GM21737 (cell line): Measurements from ENCODE around the gene PTPRN2.

Experiments used
- ATAC-seq: cut with Tn5 transposase; IDR thresholded peaks from one replicate; pipeline ENCODE4 v1.9.1; 2021; ENCODE audit warnings: mild to moderate bottlenecking, moderate library complexity; ENCODE audit not compliant: unreplicated experiment

Gene PTPRN2

DNA sequence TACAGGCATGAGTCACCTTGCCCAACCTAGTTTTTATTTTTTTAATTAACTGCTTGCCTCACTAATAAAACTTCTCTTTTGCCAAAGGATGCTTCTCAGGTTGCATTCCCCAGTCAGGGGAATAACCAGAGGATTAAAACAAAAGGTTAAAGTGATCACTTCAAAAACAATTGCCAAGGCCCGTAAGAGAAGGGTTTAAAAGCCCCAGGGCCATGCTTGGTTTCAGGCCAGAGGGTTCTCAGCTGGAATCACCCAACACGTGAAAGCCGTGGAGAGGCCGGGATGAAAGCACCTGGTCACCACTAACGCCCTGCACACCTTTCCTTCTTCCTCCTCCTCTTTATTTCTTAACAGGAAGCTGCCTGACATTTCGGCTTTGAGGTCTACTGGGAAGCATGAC lies 587.5 kb downstream of the PTPRN2 start:
- no peak for ATAC-seq

DNA sequence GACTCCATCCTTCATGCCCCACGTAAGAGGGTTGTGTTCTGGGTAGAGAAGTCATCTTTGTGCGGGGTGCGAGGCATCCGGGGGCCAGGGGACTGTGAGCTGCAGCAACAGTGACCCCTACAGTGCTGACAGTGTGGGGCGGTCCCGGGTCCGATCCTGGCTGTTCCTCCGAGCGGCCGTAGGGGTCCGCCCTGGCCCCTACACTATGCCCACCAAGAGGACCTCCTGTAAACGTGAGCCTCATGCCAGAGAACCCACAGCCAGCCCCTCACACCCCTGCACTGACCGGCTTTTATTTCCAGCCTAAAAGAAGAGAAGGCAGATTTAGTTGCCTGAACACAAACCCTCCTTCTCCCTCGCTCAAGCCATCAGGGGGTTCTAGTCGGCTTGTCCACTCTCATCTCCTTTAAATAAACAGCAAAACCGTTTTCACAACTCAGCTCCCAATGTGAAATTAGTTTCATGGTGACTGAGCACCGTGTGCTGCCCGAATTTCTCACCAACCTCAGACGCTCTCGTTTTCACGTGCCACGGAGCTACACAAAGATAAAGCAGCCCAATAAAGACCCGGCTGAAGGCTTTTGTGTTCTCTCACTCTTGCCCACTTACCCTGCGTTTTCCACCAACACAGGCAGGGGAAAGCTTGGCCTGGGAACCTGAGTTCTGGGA lies 588.6 kb downstream of the PTPRN2 start:
- ATAC-seq = no peak

DNA sequence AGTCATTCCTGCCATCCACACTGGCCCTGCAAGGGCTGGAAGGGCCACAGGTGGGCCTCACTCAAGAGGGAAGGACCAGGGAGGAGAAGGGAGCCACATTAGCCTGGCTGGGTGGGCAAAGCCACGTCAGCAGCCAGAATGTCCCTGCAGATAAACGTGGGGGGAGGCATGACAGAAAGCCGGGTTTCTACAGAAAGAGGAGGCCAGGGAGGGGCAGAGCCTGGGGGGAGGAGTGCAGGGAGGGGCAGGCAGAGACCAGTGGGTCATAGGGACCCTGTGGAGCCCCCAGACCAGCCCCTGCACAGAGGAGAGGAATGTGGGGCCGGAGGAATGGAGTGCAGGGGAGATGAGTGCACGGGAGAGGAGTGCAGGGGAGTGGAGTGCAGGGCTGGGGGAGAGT lies 590.2 kb downstream of the PTPRN2 start:
- no peak for ATAC-seq

GRCh38 chr7:157997080-157997440 lies 590.6 kb downstream of the PTPRN2 start:
- ATAC-seq = no peak

DNA sequence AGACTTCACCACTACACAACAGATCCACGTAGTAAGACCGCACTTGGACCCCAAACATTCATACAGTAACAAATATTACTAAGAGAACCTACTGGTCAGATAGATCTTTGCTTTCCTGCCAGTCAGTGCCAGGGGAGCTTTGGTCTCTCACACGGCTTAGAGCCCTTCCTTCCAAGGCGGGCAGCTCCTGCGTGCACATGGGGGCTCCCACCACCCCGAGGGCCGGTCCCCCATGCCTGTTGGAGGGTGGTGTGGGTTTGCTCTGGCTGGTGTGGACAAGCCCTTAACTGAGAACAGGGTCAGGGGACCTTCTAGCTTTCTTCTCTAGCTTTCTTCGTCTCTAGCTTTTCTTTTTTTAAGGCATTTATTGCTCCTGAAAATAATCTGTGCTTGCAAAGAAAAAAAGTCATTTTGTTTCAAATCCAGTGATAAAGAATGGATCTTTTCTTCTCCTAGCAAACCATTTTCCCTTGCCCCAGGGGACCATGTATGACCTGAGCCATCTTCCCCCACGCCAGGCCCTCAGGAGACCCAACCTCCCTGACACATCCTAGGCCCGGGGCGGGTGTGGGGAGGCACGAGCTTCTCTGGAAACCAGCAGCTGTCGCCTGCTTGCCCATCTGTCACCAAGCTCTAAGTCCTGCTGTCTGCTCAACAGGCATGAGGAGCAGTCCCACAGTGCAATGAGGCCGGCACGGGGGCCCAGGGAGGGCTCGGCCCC lies 591.1 kb downstream of the PTPRN2 start:
- ATAC-seq = no peak

DNA sequence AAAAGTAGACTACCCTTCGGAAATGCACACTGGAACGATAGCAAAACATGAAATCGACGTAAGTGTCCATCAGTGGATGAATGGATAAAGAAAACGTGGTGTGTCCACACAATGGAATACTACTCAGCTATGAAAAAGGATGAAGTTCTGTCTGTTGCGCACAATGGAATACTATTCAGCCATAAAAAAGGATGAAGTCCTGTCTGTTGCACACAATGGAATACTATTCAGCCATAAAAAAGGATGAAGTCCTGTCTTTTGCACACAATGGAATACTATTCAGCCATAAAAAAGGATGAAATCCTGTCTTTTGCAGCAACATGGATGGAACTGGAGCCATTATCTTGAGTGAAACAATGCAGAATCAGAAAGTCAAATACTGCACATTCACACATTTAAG lies 591.8 kb downstream of the PTPRN2 start:
- ATAC-seq = no peak

DNA sequence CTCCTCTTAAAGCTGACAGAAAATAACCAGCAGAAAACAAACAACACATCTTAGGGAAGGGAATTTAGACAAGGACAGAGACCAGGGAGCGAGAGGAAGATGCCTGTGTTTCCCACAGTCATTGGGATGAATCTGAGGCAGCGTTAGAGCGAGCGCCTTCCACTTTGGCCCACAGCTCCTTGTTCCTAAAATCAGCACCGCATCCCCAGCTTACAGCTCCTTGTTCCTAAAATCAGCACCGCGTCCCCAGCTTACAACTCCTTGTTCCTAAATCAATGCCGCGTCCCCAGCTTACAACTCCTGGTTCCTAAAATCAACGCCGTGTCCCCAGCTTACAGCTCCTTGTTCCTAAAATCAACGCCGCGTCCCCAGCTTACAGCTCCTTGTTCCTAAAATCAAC lies 593.3 kb downstream of the PTPRN2 start:
- ATAC-seq = no peak

- ATAC-seq = no peak
Observed at GRCh38 chr7:157993406-157994105, 594.1 kb downstream of the PTPRN2 start.

GRCh38 chr7:157992511-157993160 lies 595.0 kb downstream of the PTPRN2 start:
- no peak for ATAC-seq

DNA sequence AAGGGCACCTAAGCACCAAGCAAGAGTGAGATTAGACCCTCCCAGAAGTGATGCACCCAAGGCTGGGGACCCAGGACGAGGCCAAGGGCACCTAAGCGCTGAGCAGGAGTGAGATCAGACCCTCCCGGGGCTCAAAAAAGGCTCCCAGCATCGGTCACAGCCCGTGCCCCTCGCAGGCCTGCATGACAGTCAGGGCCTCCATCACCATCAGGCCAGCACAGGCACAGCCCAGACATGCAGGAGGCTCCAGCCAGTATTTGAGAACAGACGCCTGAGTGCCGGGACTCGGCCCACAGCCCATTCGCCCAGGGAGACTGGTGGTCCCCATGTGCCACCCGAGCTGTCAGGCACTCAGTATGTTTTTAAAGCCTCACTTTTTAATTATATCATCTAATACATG lies 595.9 kb downstream of the PTPRN2 start:
- no peak for ATAC-seq

DNA sequence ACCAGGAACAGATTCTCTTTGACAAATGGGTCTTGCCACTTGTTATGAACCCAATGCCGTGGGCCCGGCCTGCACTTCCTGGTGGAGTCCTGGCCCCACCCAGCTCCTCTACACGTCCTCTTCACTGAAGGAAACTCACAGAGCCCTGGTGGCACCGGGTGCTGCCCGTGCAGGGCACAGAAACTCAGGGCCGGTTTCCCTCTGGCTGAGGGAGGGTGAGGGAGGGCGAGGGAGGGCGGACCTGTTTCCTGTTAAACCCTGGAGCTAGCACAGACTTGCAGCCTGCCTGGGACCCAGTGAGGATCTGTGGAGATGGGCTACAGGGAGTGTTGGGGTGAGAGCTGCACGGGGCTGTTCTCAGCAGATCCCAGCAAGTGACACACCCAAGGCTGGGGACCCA lies 596.3 kb downstream of the PTPRN2 start:
- no peak for ATAC-seq

- no peak for ATAC-seq
Observed at GRCh38 chr7:157990881-157991250, 596.8 kb downstream of the PTPRN2 start.

DNA sequence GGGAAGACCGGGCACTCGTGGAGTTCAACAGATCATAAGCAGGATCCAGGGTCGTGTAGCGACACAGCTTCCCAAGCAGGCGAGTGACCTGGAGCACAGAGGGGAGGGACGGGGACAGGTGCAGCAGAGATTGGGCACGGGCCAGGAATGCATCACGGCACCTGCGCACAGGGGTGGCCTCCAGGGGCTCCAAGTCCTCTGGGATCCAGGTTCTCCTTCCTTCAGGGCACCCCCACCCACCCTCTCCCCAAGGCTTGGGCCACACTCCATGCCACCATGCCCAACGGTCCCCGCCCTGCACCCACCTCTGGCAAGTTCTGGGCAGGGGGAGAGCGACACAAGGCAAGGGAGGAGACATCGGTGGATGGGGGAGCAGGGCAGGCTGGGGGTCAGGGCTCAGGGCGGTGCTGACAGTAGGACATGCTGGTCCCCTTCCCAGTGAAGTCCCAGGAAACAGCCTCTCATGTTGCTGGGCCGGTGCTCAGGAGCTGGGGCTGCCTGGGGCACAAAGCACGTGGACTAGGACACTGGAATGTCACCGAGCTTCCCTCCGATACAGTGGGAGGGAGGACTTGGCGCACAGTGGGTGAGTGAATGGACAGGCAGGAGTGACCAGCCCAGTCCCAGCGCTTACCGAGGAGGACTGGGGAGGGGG lies 597.3 kb downstream of the PTPRN2 start:
- ATAC-seq = no peak

GRCh38 chr7:157989589-157989988 lies 598.0 kb downstream of the PTPRN2 start:
- ATAC-seq = no peak

GRCh38 chr7:157987906-157988305 lies 599.7 kb downstream of the PTPRN2 start:
- no peak for ATAC-seq

DNA sequence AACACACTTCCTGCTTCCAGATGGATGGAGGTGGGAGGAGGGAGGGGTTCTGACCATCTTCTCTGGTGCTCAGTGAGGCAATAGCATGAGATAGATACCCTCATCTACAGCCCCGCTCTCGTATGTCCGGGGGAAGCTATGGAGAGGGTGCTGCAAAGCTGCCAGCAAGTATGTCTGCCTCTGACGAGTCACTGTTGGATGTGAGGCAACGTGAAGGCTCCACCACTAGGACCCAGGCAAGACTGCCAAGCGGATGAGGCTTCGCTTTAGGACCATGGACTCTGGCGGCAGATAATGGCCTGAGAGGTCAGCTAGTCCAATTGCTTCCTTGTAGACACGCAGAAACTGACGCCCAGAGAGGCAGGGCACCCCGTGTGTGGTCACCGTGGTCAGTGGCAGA lies 601.6 kb downstream of the PTPRN2 start:
- ATAC-seq = no peak

DNA sequence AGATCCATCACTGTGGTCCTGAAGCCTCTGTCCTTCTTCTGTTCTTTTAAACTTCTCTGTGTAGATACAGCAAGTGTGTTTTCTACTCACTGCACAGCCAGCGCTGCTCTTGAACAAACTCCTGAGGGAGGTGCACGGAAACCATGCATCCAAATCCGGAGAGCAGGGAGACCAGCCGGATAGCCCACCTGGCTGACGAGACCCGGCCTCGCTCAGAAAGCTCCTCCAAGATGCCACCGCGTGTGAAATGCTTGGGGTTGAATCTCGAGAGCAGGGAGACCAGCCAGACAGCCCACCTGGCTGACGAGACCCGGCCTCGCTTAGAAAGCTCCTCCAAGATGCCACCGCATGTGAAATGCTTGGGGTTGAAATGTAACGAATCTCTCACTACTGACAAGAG lies 602.0 kb downstream of the PTPRN2 start:
- no peak for ATAC-seq

DNA sequence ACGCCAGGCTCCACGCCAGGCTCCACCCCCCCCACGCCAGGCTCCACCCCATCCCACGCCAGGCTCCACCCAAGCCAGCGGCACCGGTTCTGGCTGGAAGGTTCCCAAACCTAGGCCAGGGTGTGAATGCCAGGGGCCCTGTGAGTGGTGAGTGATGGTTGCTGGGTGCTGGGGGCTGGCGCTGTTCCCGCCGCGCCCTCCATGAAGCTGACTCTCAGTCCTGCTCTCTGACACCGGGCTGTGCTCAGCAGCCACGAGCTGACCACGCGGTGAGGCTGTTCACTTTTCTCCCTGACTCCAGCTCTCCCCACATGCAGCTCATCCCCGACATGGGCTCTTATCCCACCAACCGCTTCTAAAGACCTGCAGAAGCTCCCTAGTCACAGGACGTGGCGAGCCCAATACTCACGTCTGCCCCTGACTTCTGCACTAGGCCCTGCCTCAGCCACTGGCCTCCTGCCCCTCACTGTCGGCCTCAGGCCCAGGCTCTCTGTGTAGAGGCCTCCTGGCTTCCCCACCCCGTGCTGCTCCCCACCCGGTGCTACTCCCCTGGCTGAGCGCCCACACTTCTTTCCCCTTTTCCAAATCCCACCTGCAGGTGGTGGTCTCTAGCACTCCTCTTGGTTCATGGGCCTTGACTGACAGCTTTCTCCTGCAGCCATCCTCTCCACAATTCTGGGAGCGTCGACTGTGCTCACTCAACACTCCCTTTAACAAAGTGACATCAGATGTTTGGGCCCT lies 603.0 kb downstream of the PTPRN2 start:
- no peak for ATAC-seq

GRCh38 chr7:157983502-157984422 lies 603.9 kb downstream of the PTPRN2 start:
- ATAC-seq = no peak
